ENCODE data around the gene THEMIS.

Gene THEMIS

GRCh38 chr6:127749095-127749494, 151.8 kb downstream of the THEMIS start:
- Histone ChIP-seq H3K9me3 (ENCODE audit: control insufficient read depth in 2 of 2, low read length in 2 of 2) (no peaks in the 10 kb centered on the region), H3K4me1 (ENCODE audit: control insufficient read depth in 2 of 2, insufficient read depth in 2 of 2, low read length in 2 of 2) (no peaks in the 10 kb centered on the region), H3K27me3 (ENCODE audit: control insufficient read depth in 2 of 2, insufficient read depth in 2 of 2, low read length in 2 of 2) (no peaks in the 10 kb centered on the region), H3K9ac (ENCODE audit: low read depth in 1 of 2, low read length in 2 of 2) (no peak overlapping the region), H3K36me3 (ENCODE audit: control insufficient read depth in 2 of 2, insufficient read depth in 2 of 2, low read length in 2 of 2) (no peaks in the 10 kb centered on the region), H3K27ac (ENCODE audit: low read depth in 2 of 2, low read length in 2 of 2) (no peak overlapping the region), H3K4me3 (ENCODE audit: low read length in 2 of 2) (no peak overlapping the region)

DNA sequence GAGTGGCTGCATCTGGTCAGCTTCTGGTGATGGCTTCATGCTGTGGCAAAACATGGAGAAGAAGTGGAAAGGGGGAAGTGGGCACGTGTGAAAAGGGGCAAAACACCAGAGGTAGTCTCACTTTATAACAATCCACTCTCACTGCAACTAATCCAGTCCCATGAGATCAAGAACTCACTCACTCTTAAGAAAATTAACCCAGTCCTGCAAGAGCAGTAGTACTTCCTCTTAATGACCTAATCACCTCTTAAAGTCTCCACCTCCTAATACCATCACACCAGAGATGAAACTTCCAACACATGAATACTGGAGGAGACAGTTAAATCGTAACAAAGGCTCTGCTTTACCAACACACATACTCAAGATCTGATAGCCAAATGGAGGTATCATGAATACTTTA, 152.6 kb downstream of the THEMIS start:
- Histone ChIP-seq H3K27me3 (ENCODE audit: control insufficient read depth in 2 of 2, insufficient read depth in 2 of 2, low read length in 2 of 2) (no peaks in the 10 kb centered on the region), H3K27ac (ENCODE audit: low read depth in 2 of 2, low read length in 2 of 2) (no peak overlapping the region), H3K4me1 (ENCODE audit: control insufficient read depth in 2 of 2, insufficient read depth in 2 of 2, low read length in 2 of 2) (no peaks in the 10 kb centered on the region), H3K9me3 (ENCODE audit: control insufficient read depth in 2 of 2, low read length in 2 of 2) (no peaks in the 10 kb centered on the region), H3K36me3 (ENCODE audit: control insufficient read depth in 2 of 2, insufficient read depth in 2 of 2, low read length in 2 of 2) (no peaks in the 10 kb centered on the region), H3K9ac (ENCODE audit: low read depth in 1 of 2, low read length in 2 of 2) (no peak overlapping the region), H3K4me3 (ENCODE audit: low read length in 2 of 2) (no peak overlapping the region)

DNA sequence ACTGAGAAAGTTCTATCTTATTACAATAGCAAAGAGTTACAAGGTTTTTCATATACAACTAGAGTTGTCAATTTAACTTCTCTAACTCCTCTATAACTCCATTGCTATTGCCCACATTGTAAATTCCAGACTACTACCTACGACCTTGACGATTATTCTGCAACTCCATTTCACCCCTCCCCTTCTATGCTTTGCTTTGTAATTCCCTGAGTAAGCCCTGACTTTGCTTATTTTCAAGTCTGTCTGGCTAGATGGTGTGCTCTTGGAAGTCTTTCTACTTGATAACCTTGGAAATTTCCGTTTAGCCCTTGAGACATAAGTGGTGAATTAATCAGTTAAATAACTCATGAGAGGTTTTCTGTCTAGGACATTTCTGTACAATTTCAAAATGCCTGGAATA, 162.4 kb downstream of the THEMIS start:
- Histone ChIP-seq H3K36me3 (ENCODE audit: control insufficient read depth in 2 of 2, insufficient read depth in 2 of 2, low read length in 2 of 2) (no peaks in the 10 kb centered on the region), H3K4me1 (ENCODE audit: control insufficient read depth in 2 of 2, insufficient read depth in 2 of 2, low read length in 2 of 2) (no peaks in the 10 kb centered on the region), H3K4me3 (ENCODE audit: low read length in 2 of 2) (no peak overlapping the region), H3K27me3 (ENCODE audit: control insufficient read depth in 2 of 2, insufficient read depth in 2 of 2, low read length in 2 of 2) (no peaks in the 10 kb centered on the region), H3K9me3 (ENCODE audit: control insufficient read depth in 2 of 2, low read length in 2 of 2) (no peaks in the 10 kb centered on the region), H3K9ac (ENCODE audit: low read depth in 1 of 2, low read length in 2 of 2) (no peak overlapping the region), H3K27ac (ENCODE audit: low read depth in 2 of 2, low read length in 2 of 2) (no peak overlapping the region)

DNA sequence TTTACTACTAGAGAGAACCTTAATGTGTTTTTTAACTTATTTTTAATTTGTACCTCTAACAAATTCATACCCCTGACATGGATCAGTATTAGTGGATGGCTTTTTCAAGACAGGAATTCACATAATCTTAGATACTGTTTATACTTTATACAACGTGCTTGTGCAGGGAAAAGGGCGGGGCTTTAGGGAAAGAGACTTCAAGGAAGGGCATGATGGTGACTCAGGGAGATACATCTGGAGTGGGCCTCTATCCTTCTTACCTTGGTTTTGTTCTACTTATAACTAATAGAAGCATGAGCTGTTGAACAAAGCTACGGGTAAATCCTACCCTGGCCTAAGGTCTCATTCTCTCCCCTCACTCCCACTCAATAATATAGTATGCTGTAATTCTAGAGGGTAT, 163.1 kb downstream of the THEMIS start:
- H3K36me3 ChIP-seq (ENCODE audit: control insufficient read depth in 2 of 2, insufficient read depth in 2 of 2, low read length in 2 of 2) = no peaks in the 10 kb centered on the region
- H3K27me3 ChIP-seq (ENCODE audit: control insufficient read depth in 2 of 2, insufficient read depth in 2 of 2, low read length in 2 of 2) = no peaks in the 10 kb centered on the region
- H3K9me3 ChIP-seq (ENCODE audit: control insufficient read depth in 2 of 2, low read length in 2 of 2) = no peaks in the 10 kb centered on the region
- H3K9ac ChIP-seq (ENCODE audit: low read depth in 1 of 2, low read length in 2 of 2) = no peak overlapping the region
- no peaks in the 10 kb centered on the region for H3K4me1 ChIP-seq (ENCODE audit: control insufficient read depth in 2 of 2, insufficient read depth in 2 of 2, low read length in 2 of 2)
- H3K27ac ChIP-seq (ENCODE audit: low read depth in 2 of 2, low read length in 2 of 2) = no peak overlapping the region
- no peak overlapping the region for H3K4me3 ChIP-seq (ENCODE audit: low read length in 2 of 2)

- Histone ChIP-seq H3K4me1 (ENCODE audit: control insufficient read depth in 2 of 2, insufficient read depth in 2 of 2, low read length in 2 of 2) (no peaks in the 10 kb centered on the region), H3K4me3 (ENCODE audit: low read length in 2 of 2) (no peak overlapping the region), H3K9me3 (ENCODE audit: control insufficient read depth in 2 of 2, low read length in 2 of 2) (no peaks in the 10 kb centered on the region), H3K36me3 (ENCODE audit: control insufficient read depth in 2 of 2, insufficient read depth in 2 of 2, low read length in 2 of 2) (no peaks in the 10 kb centered on the region), H3K27ac (ENCODE audit: low read depth in 2 of 2, low read length in 2 of 2) (no peak overlapping the region), H3K27me3 (ENCODE audit: control insufficient read depth in 2 of 2, insufficient read depth in 2 of 2, low read length in 2 of 2) (no peaks in the 10 kb centered on the region), H3K9ac (ENCODE audit: low read depth in 1 of 2, low read length in 2 of 2) (no peak overlapping the region)
Observed at GRCh38 chr6:127737009-127737486, 163.8 kb downstream of the THEMIS start.

- no peaks in the 10 kb centered on the region for H3K27me3 ChIP-seq (ENCODE audit: control insufficient read depth in 2 of 2, insufficient read depth in 2 of 2, low read length in 2 of 2)
- H3K9ac ChIP-seq (ENCODE audit: low read depth in 1 of 2, low read length in 2 of 2) = no peak overlapping the region
- H3K27ac ChIP-seq (ENCODE audit: low read depth in 2 of 2, low read length in 2 of 2) = no peak overlapping the region
- H3K4me3 ChIP-seq (ENCODE audit: low read length in 2 of 2) = no peak overlapping the region
- H3K36me3 ChIP-seq (ENCODE audit: control insufficient read depth in 2 of 2, insufficient read depth in 2 of 2, low read length in 2 of 2) = no peaks in the 10 kb centered on the region
- no peaks in the 10 kb centered on the region for H3K9me3 ChIP-seq (ENCODE audit: control insufficient read depth in 2 of 2, low read length in 2 of 2)
- H3K4me1 ChIP-seq (ENCODE audit: control insufficient read depth in 2 of 2, insufficient read depth in 2 of 2, low read length in 2 of 2) = no peaks in the 10 kb centered on the region
Observed at GRCh38 chr6:127732927-127733326, 167.9 kb downstream of the THEMIS start.

DNA sequence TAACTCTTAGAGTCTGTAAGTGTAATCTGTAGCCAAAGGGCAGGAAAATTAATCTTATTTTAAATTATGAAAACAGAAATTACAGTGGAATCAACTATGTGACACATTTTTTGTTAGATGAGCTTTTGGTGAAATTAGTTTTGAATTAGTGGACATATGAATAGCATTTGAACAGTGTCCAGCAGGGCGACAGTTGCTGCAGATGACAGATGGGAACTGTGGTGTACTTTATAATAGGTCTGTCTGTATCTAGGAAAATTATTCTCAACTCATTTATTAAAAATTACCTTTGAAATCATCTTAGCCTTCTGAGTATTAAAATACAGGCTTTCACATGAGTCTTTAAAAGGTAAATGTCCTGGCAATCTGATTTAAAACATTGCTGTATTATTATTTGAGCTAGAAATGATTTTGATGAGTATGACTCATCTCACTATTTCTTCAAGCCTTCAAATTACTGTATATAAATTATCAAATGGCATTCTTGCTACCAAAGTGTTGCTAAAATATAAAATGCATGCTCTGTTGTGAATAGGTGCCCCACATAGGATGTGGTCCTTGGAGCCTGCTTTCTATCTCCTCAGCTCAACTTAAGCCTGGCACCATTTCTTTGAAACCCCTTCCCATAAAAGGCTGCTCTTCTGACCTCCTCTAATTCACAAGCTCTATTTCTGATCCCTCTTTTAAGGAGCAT, 173.5 kb downstream of the THEMIS start:
- H3K9ac ChIP-seq (ENCODE audit: low read depth in 1 of 2, low read length in 2 of 2) = no peak overlapping the region
- no peaks in the 10 kb centered on the region for H3K9me3 ChIP-seq (ENCODE audit: control insufficient read depth in 2 of 2, low read length in 2 of 2)
- H3K36me3 ChIP-seq (ENCODE audit: control insufficient read depth in 2 of 2, insufficient read depth in 2 of 2, low read length in 2 of 2) = no peaks in the 10 kb centered on the region
- no peak overlapping the region for H3K4me3 ChIP-seq (ENCODE audit: low read length in 2 of 2)
- H3K4me1 ChIP-seq (ENCODE audit: control insufficient read depth in 2 of 2, insufficient read depth in 2 of 2, low read length in 2 of 2) = no peaks in the 10 kb centered on the region
- no peaks in the 10 kb centered on the region for H3K27me3 ChIP-seq (ENCODE audit: control insufficient read depth in 2 of 2, insufficient read depth in 2 of 2, low read length in 2 of 2)
- H3K27ac ChIP-seq (ENCODE audit: low read depth in 2 of 2, low read length in 2 of 2) = no peak overlapping the region

DNA sequence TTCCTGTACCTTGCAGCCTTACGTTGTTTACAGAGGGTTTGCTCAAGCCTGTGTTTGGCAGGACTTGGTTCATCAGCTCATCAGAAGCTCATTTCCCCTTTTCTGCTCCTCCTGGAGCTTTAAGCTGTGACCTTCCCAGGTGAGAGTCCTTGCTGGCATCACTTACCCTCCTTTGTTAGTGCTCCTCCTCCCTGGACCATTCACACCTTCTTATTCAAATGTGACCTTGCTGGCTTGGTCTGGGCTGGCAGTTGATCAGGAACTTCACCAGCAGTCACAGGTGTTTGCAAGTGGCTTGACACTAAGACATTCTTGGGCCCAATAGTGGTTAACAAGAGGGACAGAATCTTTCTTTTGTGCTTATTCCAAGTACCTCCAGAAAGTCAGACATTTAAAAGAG, 175.0 kb downstream of the THEMIS start:
- no peaks in the 10 kb centered on the region for H3K4me1 ChIP-seq (ENCODE audit: control insufficient read depth in 2 of 2, insufficient read depth in 2 of 2, low read length in 2 of 2)
- no peak overlapping the region for H3K4me3 ChIP-seq (ENCODE audit: low read length in 2 of 2)
- H3K36me3 ChIP-seq (ENCODE audit: control insufficient read depth in 2 of 2, insufficient read depth in 2 of 2, low read length in 2 of 2) = no peaks in the 10 kb centered on the region
- no peaks in the 10 kb centered on the region for H3K27me3 ChIP-seq (ENCODE audit: control insufficient read depth in 2 of 2, insufficient read depth in 2 of 2, low read length in 2 of 2)
- H3K9me3 ChIP-seq (ENCODE audit: control insufficient read depth in 2 of 2, low read length in 2 of 2) = no peaks in the 10 kb centered on the region
- H3K27ac ChIP-seq (ENCODE audit: low read depth in 2 of 2, low read length in 2 of 2) = no peak overlapping the region
- H3K9ac ChIP-seq (ENCODE audit: low read depth in 1 of 2, low read length in 2 of 2) = no peak overlapping the region

- no peaks in the 10 kb centered on the region for H3K36me3 ChIP-seq (ENCODE audit: control insufficient read depth in 2 of 2, insufficient read depth in 2 of 2, low read length in 2 of 2)
- H3K4me3 ChIP-seq (ENCODE audit: low read length in 2 of 2) = no peak overlapping the region
- H3K27ac ChIP-seq (ENCODE audit: low read depth in 2 of 2, low read length in 2 of 2) = no peak overlapping the region
- no peaks in the 10 kb centered on the region for H3K27me3 ChIP-seq (ENCODE audit: control insufficient read depth in 2 of 2, insufficient read depth in 2 of 2, low read length in 2 of 2)
- H3K9me3 ChIP-seq (ENCODE audit: control insufficient read depth in 2 of 2, low read length in 2 of 2) = no peaks in the 10 kb centered on the region
- no peak overlapping the region for H3K9ac ChIP-seq (ENCODE audit: low read depth in 1 of 2, low read length in 2 of 2)
- H3K4me1 ChIP-seq (ENCODE audit: control insufficient read depth in 2 of 2, insufficient read depth in 2 of 2, low read length in 2 of 2) = no peaks in the 10 kb centered on the region
Observed at GRCh38 chr6:127718694-127719093, 182.2 kb downstream of the THEMIS start.

DNA sequence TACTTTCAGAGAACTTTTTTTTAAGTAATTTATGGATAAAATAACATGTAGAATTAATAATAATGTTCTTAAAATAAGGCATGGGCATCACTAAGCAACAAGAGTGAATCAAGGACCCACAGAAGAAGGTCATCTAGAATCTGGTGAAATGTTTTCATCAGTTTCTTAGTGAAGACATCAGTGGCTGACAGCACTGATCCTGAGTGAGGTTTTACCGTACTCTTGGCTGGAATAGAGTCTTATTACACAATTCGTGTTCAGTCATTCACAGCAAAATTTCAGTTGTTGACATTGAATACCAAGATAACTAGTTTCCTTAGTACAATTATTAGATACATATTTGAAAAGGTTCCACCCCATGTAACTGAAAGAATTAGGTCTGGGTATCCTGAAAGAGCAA, 183.5 kb downstream of the THEMIS start:
- Histone ChIP-seq H3K9me3 (ENCODE audit: control insufficient read depth in 2 of 2, low read length in 2 of 2) (no peaks in the 10 kb centered on the region), H3K9ac (ENCODE audit: low read depth in 1 of 2, low read length in 2 of 2) (no peak overlapping the region), H3K36me3 (ENCODE audit: control insufficient read depth in 2 of 2, insufficient read depth in 2 of 2, low read length in 2 of 2) (no peaks in the 10 kb centered on the region), H3K4me1 (ENCODE audit: control insufficient read depth in 2 of 2, insufficient read depth in 2 of 2, low read length in 2 of 2) (no peaks in the 10 kb centered on the region), H3K4me3 (ENCODE audit: low read length in 2 of 2) (no peak overlapping the region), H3K27ac (ENCODE audit: low read depth in 2 of 2, low read length in 2 of 2) (no peak overlapping the region), H3K27me3 (ENCODE audit: control insufficient read depth in 2 of 2, insufficient read depth in 2 of 2, low read length in 2 of 2) (no peaks in the 10 kb centered on the region)

DNA sequence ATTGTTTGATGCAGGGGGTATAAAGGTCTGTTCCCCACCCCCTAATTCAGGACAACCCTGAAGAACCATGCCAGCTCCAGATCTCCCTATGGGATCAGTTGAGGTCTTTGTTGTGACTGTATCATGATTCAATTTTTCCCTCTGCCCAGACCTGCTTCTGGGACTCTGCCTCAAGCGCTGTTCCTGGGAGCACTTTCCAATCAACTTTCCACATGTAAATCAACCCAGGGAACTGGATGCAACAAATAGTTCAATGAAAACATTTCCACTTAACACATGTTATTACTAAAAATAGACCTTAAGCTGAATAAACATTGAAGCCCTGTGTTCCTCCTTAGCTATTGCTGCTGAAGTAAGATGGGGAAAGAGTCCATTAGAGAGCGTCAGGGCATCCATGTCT, 184.4 kb downstream of the THEMIS start:
- Histone ChIP-seq H3K27ac (ENCODE audit: low read depth in 2 of 2, low read length in 2 of 2) (no peak overlapping the region), H3K36me3 (ENCODE audit: control insufficient read depth in 2 of 2, insufficient read depth in 2 of 2, low read length in 2 of 2) (no peaks in the 10 kb centered on the region), H3K9me3 (ENCODE audit: control insufficient read depth in 2 of 2, low read length in 2 of 2) (no peaks in the 10 kb centered on the region), H3K27me3 (ENCODE audit: control insufficient read depth in 2 of 2, insufficient read depth in 2 of 2, low read length in 2 of 2) (no peaks in the 10 kb centered on the region), H3K4me3 (ENCODE audit: low read length in 2 of 2) (no peak overlapping the region), H3K4me1 (ENCODE audit: control insufficient read depth in 2 of 2, insufficient read depth in 2 of 2, low read length in 2 of 2) (no peaks in the 10 kb centered on the region), H3K9ac (ENCODE audit: low read depth in 1 of 2, low read length in 2 of 2) (no peak overlapping the region)

Data from mucosa of rectum (tissue), 2 donors.